ENCODE data around the gene ANO1.

GRCh38 chr11:70205049-70205725 lies 127.1 kb downstream of the ANO1 start:
- TF ChIP-seq CTCF (IDR thresholded peaks at IDR 0.05) (no peak), POLR2A (IDR thresholded peaks at IDR 0.05) (no peak)
